ENCODE measurements around the gene VLDLR.

GRCh38 chr9:2595973-2596372 lies 25.6 kb upstream of the VLDLR start:
- TF ChIP-seq CTCF (IDR thresholded peaks at IDR 0.05) (no peak), POLR2A (IDR thresholded peaks at IDR 0.05) (no peak)

Data from heart left ventricle (tissue), 13 donors.